ENCODE data around the gene NUDT17. TPM values are rescaled to one million over a fixed set of nuclear protein-coding genes. Genes with fewer than 3 reads are reported as not detected.

NUDT17 gene
- total RNA-seq, 2 experiments from 2014 or later = 2.7 to 3.4 TPM

Small RNA genes within 50 kb of the gene (microRNA-seq; reads per million reads assigned to microRNA genes)
- not detected for gene MIR6736 (ENCODE audit: borderline microRNAs expressed, borderline replicate concordance)

Other genes with a start within 250 kb of the NUDT17 start
- gene GPR89A, start 237.6 kb upstream of the NUDT17 start, total RNA-seq = 10 to 100 TPM; 30.6 to 32.8 TPM
- gene PDZK1, start 138.3 kb upstream of the NUDT17 start, total RNA-seq = under 1 TPM; 0.25 to 0.42 TPM
- gene CD160, start 126.1 kb upstream of the NUDT17 start, total RNA-seq = not detected
- 10 to 100 TPM; 14.8 to 15.6 TPM for gene RNF115, start 21.5 kb upstream of the NUDT17 start, total RNA-seq
- gene POLR3C, start 21.4 kb upstream of the NUDT17 start, total RNA-seq = 10 to 100 TPM; 34.5 to 38.7 TPM
- gene PIAS3, start 13.5 kb downstream of the NUDT17 start, total RNA-seq = 10 to 100 TPM; 17.9 to 18.8 TPM
- gene ANKRD35, start 40.2 kb downstream of the NUDT17 start, total RNA-seq = under 1 TPM; 0.40 to 0.42 TPM
- gene ITGA10, start 64.4 kb downstream of the NUDT17 start, total RNA-seq = 1 to 10 TPM; 1.5 to 1.9 TPM
- 10 to 100 TPM; 36.9 to 44.6 TPM for gene PEX11B, start 73.1 kb downstream of the NUDT17 start, total RNA-seq
- 100 to 1,000 TPM; 175 to 188 TPM for gene RBM8A, start 81.9 kb downstream of the NUDT17 start, total RNA-seq
- gene LIX1L, start 112.4 kb downstream of the NUDT17 start, total RNA-seq = 10 to 100 TPM; 49.5 to 57.5 TPM
- gene ANKRD34A, start 118.9 kb downstream of the NUDT17 start, total RNA-seq = 1 to 10 TPM; 2.0 to 2.2 TPM
- gene POLR3GL, start 119.1 kb downstream of the NUDT17 start, total RNA-seq = 10 to 100 TPM; 27.3 to 29.2 TPM
- 100 to 1,000 TPM; 240 to 262 TPM for gene TXNIP, start 150.9 kb downstream of the NUDT17 start, total RNA-seq
- gene HJV, start 176.1 kb downstream of the NUDT17 start, total RNA-seq = not detected

All from activated CD4-positive, alpha-beta T cell treated with anti-CD3 and anti-CD28 coated beads, Interleukin-2, amount 10 ng/mL, durations not matched to agents 7 days and 5 days (primary cell).